ENCODE results near the gene HPX. TPM values are rescaled to one million over a fixed set of nuclear protein-coding genes. Genes with fewer than 3 reads are reported as not detected.

The HPX gene
- total and polyA plus RNA-seq, 2 of the 13 experiments (the other 11 are each of a cell fraction or from before 2014, with no cell fraction given), result 9.2 to 57.4 TPM

DNA sequence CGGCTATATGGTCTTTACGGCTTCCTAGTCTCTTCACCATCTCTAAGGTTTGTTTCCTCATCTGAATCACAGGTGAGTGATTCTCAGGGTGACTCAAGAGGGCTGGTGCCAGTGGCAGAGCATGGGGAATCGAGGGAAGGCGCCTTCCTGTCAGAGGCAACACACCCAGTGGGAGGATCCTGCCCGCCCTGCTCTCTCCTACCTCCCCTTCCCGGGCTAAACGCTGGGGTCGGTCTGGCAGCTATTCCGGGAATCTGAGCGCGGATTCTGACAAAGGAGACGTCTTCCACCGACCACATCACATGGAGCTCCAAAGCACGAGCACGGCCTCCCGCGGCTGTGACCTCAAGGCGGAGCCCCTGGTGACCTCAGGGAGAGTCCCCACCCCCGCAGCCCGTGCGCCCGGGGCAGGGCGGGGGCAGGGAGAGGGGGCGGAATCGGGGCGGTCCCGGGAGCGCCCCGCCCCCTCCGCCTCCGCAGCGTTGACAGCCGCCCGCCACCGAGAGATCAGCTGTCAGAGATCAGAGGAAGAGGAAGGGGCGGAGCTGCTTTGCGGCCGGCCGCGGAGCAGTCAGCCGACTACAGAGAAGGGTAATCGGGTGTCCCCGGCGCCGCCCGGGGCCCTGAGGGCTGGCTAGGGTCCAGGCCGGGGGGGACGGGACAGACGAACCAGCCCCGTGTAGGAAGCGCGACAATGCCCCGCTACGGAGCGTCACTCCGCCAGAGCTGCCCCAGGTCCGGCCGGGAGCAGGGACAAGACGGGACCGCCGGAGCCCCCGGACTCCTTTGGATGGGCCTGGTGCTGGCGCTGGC lies 50.7 kb downstream of the HPX start, which contains the start of gene SMPD1 (continued):
- TF ChIP-seq CHCHD3 (CRISPR knock-in tag; IDR thresholded peaks at IDR 0.05), result no peak
- TF ChIP-seq ZNF883 (CRISPR knock-in tag; IDR thresholded peaks at IDR 0.05; ENCODE audit: not compliant biosample characterization), result no peak
- TF ChIP-seq ZNF510 (CRISPR knock-in tag; IDR thresholded peaks at IDR 0.05; ENCODE audit: low read depth), result 0 out of 2 replicates have a peak, but pooled peaks have one; percentile 47
- TF ChIP-seq NCOA2 (CRISPR knock-in tag; IDR thresholded peaks at IDR 0.05), result peak; percentile 25; the same call in 1 of the 2 replicates
- peak; percentile 45; the same call in 1 of the 2 replicates for TF ChIP-seq PHF21A (CRISPR knock-in tag; IDR thresholded peaks at IDR 0.05)
- TF ChIP-seq, protein P1, sequence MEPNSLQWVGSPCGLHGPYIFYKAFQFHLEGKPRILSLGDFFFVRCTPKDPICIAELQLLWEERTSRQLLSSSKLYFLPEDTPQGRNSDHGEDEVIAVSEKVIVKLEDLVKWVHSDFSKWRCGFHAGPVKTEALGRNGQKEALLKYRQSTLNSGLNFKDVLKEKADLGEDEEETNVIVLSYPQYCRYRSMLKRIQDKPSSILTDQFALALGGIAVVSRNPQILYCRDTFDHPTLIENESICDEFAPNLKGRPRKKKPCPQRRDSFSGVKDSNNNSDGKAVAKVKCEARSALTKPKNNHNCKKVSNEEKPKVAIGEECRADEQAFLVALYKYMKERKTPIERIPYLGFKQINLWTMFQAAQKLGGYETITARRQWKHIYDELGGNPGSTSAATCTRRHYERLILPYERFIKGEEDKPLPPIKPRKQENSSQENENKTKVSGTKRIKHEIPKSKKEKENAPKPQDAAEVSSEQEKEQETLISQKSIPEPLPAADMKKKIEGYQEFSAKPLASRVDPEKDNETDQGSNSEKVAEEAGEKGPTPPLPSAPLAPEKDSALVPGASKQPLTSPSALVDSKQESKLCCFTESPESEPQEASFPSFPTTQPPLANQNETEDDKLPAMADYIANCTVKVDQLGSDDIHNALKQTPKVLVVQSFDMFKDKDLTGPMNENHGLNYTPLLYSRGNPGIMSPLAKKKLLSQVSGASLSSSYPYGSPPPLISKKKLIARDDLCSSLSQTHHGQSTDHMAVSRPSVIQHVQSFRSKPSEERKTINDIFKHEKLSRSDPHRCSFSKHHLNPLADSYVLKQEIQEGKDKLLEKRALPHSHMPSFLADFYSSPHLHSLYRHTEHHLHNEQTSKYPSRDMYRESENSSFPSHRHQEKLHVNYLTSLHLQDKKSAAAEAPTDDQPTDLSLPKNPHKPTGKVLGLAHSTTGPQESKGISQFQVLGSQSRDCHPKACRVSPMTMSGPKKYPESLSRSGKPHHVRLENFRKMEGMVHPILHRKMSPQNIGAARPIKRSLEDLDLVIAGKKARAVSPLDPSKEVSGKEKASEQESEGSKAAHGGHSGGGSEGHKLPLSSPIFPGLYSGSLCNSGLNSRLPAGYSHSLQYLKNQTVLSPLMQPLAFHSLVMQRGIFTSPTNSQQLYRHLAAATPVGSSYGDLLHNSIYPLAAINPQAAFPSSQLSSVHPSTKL (CRISPR knock-in tag; IDR thresholded peaks at IDR 0.05), result peak; percentile 75
- TF ChIP-seq ZNF562 (CRISPR knock-in tag; IDR thresholded peaks at IDR 0.05; ENCODE audit: borderline replicate concordance), result no peak
- no peak for TF ChIP-seq ZNF674 (CRISPR knock-in tag; IDR thresholded peaks at IDR 0.05; ENCODE audit: low read depth)
- TF ChIP-seq, protein P2, sequence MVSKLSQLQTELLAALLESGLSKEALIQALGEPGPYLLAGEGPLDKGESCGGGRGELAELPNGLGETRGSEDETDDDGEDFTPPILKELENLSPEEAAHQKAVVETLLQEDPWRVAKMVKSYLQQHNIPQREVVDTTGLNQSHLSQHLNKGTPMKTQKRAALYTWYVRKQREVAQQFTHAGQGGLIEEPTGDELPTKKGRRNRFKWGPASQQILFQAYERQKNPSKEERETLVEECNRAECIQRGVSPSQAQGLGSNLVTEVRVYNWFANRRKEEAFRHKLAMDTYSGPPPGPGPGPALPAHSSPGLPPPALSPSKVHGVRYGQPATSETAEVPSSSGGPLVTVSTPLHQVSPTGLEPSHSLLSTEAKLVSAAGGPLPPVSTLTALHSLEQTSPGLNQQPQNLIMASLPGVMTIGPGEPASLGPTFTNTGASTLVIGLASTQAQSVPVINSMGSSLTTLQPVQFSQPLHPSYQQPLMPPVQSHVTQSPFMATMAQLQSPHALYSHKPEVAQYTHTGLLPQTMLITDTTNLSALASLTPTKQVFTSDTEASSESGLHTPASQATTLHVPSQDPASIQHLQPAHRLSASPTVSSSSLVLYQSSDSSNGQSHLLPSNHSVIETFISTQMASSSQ (IDR thresholded peaks at IDR 0.05; ENCODE audit: low read depth), result no peak
- TF ChIP-seq, protein P2 (CRISPR knock-in tag; IDR thresholded peaks at IDR 0.05; ENCODE audit: borderline replicate concordance), result peak; percentile 62; the same call in 1 of the 2 replicates
- TF ChIP-seq PHF5A (CRISPR knock-in tag; IDR thresholded peaks at IDR 0.05; ENCODE audit: low read depth, unreplicated experiment), result no peak
- peak; percentile 52; the same call in 1 of the 2 replicates for TF ChIP-seq SMAD1 (CRISPR knock-in tag; IDR thresholded peaks at IDR 0.05; ENCODE audit: borderline replicate concordance, low read depth)
- TF ChIP-seq PAX8 (CRISPR knock-in tag; IDR thresholded peaks at IDR 0.05; ENCODE audit: borderline replicate concordance), result 0 out of 2 replicates have a peak, but pooled peaks have one; percentile 36
- TF ChIP-seq NONO (IDR thresholded peaks at IDR 0.05), result no peak
- 0 out of 2 replicates have a peak, but pooled peaks have one; percentile 52 for TF ChIP-seq NONO (CRISPR knock-in tag; conservative IDR thresholded peaks at IDR 0.05)

Measured in HepG2 (cell line).